Measurements from ENCODE around the gene PPP1R14C.

GRCh38 chr6:150150458-150150820 is 7.6 kb downstream of the PPP1R14C start:
- TF ChIP-seq ZFP36 (IDR thresholded peaks at IDR 0.05; ENCODE audit: borderline replicate concordance, partially characterized antibody) (no peak), POLR2A (IDR thresholded peaks at IDR 0.05; ENCODE audit: low read length) (no peak), SREBF2 (IDR thresholded peaks at IDR 0.05) (no peak), NFE2L2 (conservative IDR thresholded peaks at IDR 0.05; ENCODE audit: low read length) (no peak), EP300 (IDR thresholded peaks at IDR 0.05) (no peak), RFX5 (IDR thresholded peaks at IDR 0.05) (no peak), HDAC2 (IDR thresholded peaks at IDR 0.05) (no peak), NPAS2 (CRISPR knock-in tag; IDR thresholded peaks at IDR 0.05; ENCODE audit: borderline replicate concordance) (no peak), ZNF302 (CRISPR knock-in tag; IDR thresholded peaks at IDR 0.05) (no peak), SMC3 (IDR thresholded peaks at IDR 0.05) (no peak)
- TF ChIP-seq, protein P1, sequence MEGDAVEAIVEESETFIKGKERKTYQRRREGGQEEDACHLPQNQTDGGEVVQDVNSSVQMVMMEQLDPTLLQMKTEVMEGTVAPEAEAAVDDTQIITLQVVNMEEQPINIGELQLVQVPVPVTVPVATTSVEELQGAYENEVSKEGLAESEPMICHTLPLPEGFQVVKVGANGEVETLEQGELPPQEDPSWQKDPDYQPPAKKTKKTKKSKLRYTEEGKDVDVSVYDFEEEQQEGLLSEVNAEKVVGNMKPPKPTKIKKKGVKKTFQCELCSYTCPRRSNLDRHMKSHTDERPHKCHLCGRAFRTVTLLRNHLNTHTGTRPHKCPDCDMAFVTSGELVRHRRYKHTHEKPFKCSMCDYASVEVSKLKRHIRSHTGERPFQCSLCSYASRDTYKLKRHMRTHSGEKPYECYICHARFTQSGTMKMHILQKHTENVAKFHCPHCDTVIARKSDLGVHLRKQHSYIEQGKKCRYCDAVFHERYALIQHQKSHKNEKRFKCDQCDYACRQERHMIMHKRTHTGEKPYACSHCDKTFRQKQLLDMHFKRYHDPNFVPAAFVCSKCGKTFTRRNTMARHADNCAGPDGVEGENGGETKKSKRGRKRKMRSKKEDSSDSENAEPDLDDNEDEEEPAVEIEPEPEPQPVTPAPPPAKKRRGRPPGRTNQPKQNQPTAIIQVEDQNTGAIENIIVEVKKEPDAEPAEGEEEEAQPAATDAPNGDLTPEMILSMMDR (IDR thresholded peaks at IDR 0.05): no peak
- TF ChIP-seq, protein P2, sequence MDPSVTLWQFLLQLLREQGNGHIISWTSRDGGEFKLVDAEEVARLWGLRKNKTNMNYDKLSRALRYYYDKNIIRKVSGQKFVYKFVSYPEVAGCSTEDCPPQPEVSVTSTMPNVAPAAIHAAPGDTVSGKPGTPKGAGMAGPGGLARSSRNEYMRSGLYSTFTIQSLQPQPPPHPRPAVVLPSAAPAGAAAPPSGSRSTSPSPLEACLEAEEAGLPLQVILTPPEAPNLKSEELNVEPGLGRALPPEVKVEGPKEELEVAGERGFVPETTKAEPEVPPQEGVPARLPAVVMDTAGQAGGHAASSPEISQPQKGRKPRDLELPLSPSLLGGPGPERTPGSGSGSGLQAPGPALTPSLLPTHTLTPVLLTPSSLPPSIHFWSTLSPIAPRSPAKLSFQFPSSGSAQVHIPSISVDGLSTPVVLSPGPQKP (IDR thresholded peaks at IDR 0.05; ENCODE audit: low read depth, low read length): no peak
- TF ChIP-seq, protein P3, sequence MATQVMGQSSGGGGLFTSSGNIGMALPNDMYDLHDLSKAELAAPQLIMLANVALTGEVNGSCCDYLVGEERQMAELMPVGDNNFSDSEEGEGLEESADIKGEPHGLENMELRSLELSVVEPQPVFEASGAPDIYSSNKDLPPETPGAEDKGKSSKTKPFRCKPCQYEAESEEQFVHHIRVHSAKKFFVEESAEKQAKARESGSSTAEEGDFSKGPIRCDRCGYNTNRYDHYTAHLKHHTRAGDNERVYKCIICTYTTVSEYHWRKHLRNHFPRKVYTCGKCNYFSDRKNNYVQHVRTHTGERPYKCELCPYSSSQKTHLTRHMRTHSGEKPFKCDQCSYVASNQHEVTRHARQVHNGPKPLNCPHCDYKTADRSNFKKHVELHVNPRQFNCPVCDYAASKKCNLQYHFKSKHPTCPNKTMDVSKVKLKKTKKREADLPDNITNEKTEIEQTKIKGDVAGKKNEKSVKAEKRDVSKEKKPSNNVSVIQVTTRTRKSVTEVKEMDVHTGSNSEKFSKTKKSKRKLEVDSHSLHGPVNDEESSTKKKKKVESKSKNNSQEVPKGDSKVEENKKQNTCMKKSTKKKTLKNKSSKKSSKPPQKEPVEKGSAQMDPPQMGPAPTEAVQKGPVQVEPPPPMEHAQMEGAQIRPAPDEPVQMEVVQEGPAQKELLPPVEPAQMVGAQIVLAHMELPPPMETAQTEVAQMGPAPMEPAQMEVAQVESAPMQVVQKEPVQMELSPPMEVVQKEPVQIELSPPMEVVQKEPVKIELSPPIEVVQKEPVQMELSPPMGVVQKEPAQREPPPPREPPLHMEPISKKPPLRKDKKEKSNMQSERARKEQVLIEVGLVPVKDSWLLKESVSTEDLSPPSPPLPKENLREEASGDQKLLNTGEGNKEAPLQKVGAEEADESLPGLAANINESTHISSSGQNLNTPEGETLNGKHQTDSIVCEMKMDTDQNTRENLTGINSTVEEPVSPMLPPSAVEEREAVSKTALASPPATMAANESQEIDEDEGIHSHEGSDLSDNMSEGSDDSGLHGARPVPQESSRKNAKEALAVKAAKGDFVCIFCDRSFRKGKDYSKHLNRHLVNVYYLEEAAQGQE (IDR thresholded peaks at IDR 0.05): no peak
